SK-MEL-5 (cell line): ENCODE results near the gene DCLK3. TPM values are rescaled to one million over a fixed set of nuclear protein-coding genes. Genes with fewer than 3 reads are reported as not detected.

ENCODE experiments used
- DNase-seq: peaks from one replicate; pipeline ENCODE4 v3.0.0-alpha.2; 2016; ENCODE audit warnings: low read depth, low spot score
- in situ Hi-C: cut with HindIII; loops from 2 replicates; pipeline ENCODE4 v1.10.0; 2016; ENCODE audit warnings: low sequenced_read_pairs, high pct_unique_total_duplicates, low pct_unique_long_range_greater_than_20kb
- total RNA-seq: library from RNA; depleted of rRNA; stranded (reverse); fragments of >200 nt; shearing (Covaris generic); gene quantifications from 2 replicates; pipeline ENCODE4 v1.2.3, GENCODE V29; 2014

DCLK3 gene
- total RNA-seq, 1 experiment from 2014 or later = not detected

GRCh38 chr3:36777424-36778218 lies 13.3 kb upstream of the DCLK3 start:
- DNase-seq = no peak
- in situ Hi-C loops = no loop called here

GRCh38 chr3:36776436-36776835 lies 12.1 kb upstream of the DCLK3 start:
- in situ Hi-C loops = no loop called here

GRCh38 chr3:36774052-36774451 lies 9.7 kb upstream of the DCLK3 start:
- DNase-seq = no peak
- in situ Hi-C loops = no loop called here

More at GRCh38 chr3:36776436-36776835, 12.1 kb upstream of the DCLK3 start:
- no peak for DNase-seq

DNA sequence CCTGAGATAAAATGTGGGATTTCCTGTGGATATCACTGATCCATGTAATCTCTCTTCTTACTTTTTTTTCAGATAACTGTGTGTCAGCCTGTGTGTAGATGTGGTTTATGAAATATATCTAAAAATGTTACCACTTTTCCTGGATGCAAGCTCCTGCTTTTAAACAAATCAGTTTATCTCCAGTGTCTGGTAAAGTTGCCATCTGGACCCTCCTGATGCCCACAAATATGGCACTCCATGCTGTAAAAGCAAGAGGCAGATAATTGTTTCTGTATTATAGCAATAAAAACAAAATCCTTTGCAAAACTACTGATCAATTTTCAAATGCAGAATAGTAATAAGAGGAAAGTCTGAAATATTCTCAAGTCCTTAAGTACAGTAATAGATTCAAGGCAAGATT lies 7.6 kb upstream of the DCLK3 start:
- DNase-seq = no peak

DNA sequence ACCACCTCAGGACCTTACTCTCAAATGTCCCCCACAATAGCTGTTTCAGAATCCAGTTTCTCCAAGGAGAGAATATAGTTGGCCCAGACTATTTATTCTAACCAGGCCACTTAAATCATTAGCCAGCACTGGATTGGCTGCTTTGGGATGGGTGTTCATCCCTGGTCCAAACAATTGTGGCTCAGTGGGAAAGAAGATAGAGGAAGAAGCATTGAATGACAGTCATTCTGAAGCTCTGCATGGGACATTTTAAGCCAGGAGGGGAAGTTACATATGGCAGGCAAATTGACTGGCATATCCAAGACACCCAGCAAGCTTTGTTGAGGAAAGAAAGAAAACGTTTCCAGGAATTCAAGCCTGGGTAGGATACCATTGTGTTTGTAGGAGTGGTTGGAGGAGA lies 5.6 kb upstream of the DCLK3 start:
- in situ Hi-C loops = no loop called here
- no peak for DNase-seq

More for the DNA sequence above, 7.6 kb upstream of the DCLK3 start:
- in situ Hi-C loops = no loop called here

DNA sequence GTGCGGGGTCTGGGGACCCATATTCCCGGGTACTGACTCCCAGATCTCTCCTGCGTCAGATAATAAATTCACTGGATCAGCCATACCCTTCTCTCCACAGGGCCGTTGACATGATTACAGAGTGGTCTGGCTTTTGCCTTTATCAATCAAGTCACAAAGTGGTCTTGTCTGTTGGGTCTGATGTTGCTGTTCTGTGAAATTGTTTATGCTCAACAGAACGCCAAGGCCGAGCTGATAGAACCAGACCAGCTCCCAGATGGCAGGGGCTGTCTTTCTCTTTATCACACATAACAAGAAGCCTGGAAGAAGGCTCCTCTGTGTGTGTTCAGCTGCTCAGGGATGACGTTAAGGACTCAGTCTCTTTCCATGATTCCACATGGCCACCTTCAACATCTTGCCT lies 751 bp upstream of the DCLK3 start:
- DNase-seq = no peak
- in situ Hi-C loops = no loop called here

GRCh38 chr3:36764704-36765038 lies 318 bp upstream of the DCLK3 start:
- in situ Hi-C loops = no loop called here

GRCh38 chr3:36762918-36763849 lies 1.2 kb downstream of the DCLK3 start:
- no peak for DNase-seq
- in situ Hi-C loops = no loop called here

More at GRCh38 chr3:36764704-36765038, 318 bp upstream of the DCLK3 start:
- no peak for DNase-seq

- in situ Hi-C loops = no loop called here
- DNase-seq = no peak
Observed at GRCh38 chr3:36761779-36762178, 2.6 kb downstream of the DCLK3 start.

GRCh38 chr3:36756269-36756668 lies 8.1 kb downstream of the DCLK3 start:
- DNase-seq = no peak
- in situ Hi-C loops = no loop called here

- in situ Hi-C loops = no loop called here
- DNase-seq = no peak
Observed at GRCh38 chr3:36751326-36751725, 13.0 kb downstream of the DCLK3 start.

- in situ Hi-C loops = no loop called here
- no peak for DNase-seq
Observed at GRCh38 chr3:36750737-36751136, 13.6 kb downstream of the DCLK3 start.

- in situ Hi-C loops = no loop called here
- DNase-seq = no peak
Observed at GRCh38 chr3:36744763-36745162, 19.6 kb downstream of the DCLK3 start.

DNA sequence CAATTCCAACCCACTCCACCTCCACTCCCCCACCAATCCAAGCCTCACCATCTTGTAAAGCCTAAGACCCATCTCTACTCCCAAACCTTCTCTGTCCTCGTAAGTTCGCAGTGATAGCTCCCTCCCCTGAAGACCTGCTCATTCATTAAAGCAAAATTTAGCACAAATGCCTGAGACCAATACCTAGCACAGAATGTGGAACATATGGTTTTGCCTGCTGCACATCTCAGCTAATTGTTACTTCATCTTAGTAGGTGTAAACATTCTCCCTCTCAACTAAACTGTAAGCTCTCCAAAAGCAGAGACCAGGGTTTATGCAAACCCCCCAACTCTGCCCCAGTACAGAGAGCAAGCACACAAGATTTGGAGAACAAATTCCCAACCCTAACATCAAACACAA lies 20.5 kb downstream of the DCLK3 start:
- in situ Hi-C loops = no loop called here
- DNase-seq = no peak

DNA sequence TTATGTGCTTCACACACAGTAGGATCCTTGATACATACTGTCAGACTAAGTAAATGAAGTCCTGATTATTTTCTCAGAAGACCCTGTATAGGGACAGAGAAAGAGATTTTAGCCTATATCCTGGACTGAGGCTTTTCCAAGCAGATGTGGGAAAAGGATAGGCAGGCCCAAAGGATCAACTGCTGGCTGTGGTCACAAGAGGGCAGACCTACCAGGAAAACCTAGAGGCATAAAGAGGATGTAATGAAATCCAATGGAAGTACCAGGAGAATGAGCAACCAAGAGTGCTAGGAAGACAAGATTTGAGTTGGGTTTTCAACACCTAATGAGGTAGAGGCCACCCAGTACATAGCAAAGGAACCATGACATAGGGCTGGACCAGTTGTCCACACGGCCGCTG lies 23.1 kb downstream of the DCLK3 start:
- DNase-seq = peak; percentile 50
- in situ Hi-C loops = no loop called here

DNA sequence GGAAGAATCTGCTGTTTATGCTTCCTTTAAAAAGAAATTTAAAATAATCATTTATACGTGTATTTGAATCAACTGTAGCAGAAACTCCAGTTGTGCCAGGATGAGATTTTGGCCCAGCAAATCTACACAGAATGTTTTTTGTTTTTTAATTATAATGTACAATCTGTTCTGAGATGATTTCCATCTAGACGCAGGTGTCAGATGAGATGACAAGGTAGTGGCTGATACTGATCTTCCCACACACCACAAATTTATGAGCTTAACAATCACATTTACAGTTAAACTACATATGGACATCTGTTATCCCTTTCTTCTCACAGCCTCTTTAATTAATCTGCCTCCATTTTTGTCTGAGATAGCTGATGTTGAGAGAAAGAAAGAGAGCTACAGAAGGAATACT lies 23.6 kb downstream of the DCLK3 start:
- DNase-seq = no peak
- in situ Hi-C loops = no loop called here

DNA sequence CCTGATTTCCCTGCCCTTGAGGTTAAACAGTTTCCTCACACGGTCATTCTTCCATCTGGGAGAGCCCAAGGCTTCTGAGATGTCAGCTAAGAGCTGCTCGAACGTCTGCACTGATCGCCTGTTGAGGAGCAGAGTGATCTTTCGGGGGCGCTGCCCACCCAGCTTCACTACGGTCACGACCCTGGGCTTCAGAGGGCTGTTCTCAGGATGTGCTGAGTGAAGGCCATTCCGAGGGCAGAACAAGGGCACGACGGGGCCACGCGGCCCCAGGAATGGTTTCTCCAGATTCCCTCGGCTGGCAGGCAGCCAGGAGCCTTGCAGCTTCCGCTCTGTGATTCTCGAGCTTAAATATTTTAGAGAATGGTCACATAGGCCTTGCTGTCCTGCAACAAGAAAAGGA lies 25.7 kb downstream of the DCLK3 start:
- DNase-seq = no peak
- in situ Hi-C loops = no loop called here

DNA sequence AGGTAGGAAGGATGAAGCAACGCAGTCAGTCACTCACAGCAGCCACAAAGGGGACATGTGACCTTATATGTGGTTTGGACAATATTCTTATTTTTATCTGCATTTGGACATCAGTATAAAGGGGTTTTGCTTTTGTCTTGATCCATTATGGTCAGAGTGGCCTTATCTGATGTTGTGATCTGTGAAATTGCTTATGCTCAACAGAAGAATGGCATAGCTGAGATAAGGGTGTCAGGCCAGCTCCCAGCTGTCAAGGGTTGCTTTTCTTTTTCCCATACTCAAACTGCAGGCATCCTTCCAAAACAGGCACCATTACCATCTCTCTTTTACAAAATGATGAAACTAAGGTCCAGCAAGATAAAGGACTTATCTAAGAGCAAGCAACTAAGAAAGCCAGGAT lies 28.1 kb downstream of the DCLK3 start:
- in situ Hi-C loops = no loop called here
- DNase-seq = no peak

- DNase-seq = no peak
- in situ Hi-C loops = no loop called here
Observed at GRCh38 chr3:36734742-36735141, 29.6 kb downstream of the DCLK3 start.
